H1 (cell line): ENCODE data around the gene TMIGD2.
A peak's percentile ranks its signal among the peaks of the same experiment; 100 is the strongest.

Source experiments
- BCL11A ChIP-seq, 2 experiments: IDR thresholded peaks; one replicate each; pipeline ENCODE4 v1.6.1; 2011; ENCODE audit warnings: low read depth in 2 of 2, low read length in 2 of 2, mild to moderate bottlenecking in 2 of 2
- CEBPB ChIP-seq: IDR thresholded peaks from 2 replicates; pipeline ENCODE4 v1.6.1; 2012; ENCODE audit warnings: low read depth, low read length
- CREB1 ChIP-seq: IDR thresholded peaks from 2 replicates; pipeline ENCODE4 v1.6.1; 2012; ENCODE audit warnings: inconsistent platforms
- TF ChIP-seq, protein P1 (sequence below): fragments of 300-600 bp; sonication (generic); IDR thresholded peaks from 2 replicates; pipeline ENCODE4 v1.7.1; 2012; ENCODE audit warnings: low read length, moderate library complexity, mild to moderate bottlenecking, inconsistent platforms; ENCODE audit not compliant: insufficient replicate concordance

DNA sequence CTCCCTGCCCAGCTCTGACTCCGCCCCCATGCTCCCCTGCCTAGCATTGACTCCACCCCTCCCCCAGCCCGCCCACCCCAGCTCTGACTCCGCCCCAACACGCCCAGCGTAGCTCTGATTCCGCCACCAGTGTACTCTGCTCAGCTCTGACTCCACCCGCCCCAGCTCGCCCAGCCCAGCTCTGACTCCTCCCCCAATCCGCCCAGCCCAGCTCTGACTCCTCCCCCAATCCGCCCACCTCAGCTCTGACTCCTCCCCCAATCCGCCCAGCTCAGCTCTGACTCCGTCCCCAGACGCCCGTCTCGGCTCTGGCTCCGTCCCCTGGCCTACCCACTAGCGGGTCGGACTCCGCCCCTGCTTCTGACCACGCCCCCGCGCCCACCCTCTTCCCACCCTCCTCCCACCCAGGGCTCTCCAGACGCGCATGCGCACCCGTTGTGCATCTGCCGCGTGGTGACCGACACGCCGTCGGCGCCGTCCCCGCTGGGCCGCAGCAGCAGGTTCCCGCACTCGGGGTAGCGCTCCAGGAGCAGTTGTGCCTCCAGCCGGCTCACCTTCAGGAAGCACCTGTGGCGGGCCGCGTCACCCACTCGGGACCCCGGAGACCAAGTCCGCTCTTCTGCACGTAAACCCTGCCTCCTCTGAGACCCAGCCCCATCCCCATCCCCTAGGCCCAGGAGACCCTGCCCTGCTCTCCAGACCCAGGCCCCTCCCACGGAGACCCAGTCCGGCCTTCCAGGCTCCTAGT lies 26.2 kb upstream of the TMIGD2 start:
- TF ChIP-seq CREB1 (peak; percentile 51; the same call in 1 of the 2 replicates), BCL11A (IDR thresholded peaks at IDR 0.05; ENCODE audit: low read depth in 2 of 2, low read length in 2 of 2) (no peak), CEBPB (no peak)
- TF ChIP-seq, protein P1, sequence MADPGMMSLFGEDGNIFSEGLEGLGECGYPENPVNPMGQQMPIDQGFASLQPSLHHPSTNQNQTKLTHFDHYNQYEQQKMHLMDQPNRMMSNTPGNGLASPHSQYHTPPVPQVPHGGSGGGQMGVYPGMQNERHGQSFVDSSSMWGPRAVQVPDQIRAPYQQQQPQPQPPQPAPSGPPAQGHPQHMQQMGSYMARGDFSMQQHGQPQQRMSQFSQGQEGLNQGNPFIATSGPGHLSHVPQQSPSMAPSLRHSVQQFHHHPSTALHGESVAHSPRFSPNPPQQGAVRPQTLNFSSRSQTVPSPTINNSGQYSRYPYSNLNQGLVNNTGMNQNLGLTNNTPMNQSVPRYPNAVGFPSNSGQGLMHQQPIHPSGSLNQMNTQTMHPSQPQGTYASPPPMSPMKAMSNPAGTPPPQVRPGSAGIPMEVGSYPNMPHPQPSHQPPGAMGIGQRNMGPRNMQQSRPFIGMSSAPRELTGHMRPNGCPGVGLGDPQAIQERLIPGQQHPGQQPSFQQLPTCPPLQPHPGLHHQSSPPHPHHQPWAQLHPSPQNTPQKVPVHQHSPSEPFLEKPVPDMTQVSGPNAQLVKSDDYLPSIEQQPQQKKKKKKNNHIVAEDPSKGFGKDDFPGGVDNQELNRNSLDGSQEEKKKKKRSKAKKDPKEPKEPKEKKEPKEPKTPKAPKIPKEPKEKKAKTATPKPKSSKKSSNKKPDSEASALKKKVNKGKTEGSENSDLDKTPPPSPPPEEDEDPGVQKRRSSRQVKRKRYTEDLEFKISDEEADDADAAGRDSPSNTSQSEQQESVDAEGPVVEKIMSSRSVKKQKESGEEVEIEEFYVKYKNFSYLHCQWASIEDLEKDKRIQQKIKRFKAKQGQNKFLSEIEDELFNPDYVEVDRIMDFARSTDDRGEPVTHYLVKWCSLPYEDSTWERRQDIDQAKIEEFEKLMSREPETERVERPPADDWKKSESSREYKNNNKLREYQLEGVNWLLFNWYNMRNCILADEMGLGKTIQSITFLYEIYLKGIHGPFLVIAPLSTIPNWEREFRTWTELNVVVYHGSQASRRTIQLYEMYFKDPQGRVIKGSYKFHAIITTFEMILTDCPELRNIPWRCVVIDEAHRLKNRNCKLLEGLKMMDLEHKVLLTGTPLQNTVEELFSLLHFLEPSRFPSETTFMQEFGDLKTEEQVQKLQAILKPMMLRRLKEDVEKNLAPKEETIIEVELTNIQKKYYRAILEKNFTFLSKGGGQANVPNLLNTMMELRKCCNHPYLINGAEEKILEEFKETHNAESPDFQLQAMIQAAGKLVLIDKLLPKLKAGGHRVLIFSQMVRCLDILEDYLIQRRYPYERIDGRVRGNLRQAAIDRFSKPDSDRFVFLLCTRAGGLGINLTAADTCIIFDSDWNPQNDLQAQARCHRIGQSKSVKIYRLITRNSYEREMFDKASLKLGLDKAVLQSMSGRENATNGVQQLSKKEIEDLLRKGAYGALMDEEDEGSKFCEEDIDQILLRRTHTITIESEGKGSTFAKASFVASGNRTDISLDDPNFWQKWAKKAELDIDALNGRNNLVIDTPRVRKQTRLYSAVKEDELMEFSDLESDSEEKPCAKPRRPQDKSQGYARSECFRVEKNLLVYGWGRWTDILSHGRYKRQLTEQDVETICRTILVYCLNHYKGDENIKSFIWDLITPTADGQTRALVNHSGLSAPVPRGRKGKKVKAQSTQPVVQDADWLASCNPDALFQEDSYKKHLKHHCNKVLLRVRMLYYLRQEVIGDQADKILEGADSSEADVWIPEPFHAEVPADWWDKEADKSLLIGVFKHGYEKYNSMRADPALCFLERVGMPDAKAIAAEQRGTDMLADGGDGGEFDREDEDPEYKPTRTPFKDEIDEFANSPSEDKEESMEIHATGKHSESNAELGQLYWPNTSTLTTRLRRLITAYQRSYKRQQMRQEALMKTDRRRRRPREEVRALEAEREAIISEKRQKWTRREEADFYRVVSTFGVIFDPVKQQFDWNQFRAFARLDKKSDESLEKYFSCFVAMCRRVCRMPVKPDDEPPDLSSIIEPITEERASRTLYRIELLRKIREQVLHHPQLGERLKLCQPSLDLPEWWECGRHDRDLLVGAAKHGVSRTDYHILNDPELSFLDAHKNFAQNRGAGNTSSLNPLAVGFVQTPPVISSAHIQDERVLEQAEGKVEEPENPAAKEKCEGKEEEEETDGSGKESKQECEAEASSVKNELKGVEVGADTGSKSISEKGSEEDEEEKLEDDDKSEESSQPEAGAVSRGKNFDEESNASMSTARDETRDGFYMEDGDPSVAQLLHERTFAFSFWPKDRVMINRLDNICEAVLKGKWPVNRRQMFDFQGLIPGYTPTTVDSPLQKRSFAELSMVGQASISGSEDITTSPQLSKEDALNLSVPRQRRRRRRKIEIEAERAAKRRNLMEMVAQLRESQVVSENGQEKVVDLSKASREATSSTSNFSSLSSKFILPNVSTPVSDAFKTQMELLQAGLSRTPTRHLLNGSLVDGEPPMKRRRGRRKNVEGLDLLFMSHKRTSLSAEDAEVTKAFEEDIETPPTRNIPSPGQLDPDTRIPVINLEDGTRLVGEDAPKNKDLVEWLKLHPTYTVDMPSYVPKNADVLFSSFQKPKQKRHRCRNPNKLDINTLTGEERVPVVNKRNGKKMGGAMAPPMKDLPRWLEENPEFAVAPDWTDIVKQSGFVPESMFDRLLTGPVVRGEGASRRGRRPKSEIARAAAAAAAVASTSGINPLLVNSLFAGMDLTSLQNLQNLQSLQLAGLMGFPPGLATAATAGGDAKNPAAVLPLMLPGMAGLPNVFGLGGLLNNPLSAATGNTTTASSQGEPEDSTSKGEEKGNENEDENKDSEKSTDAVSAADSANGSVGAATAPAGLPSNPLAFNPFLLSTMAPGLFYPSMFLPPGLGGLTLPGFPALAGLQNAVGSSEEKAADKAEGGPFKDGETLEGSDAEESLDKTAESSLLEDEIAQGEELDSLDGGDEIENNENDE: no peak
